ENCODE data around the gene CANT1. TPM values are rescaled to one million over a fixed set of nuclear protein-coding genes. Genes with fewer than 3 reads are reported as not detected.

CANT1 gene
- total and polyA plus RNA-seq, 2 of the 13 experiments (the other 11 are each of a cell fraction or from before 2014, with no cell fraction given), result 34.1 to 42.1 TPM

- no peak for TF ChIP-seq E2F2 (CRISPR knock-in tag; IDR thresholded peaks at IDR 0.05; ENCODE audit: borderline replicate concordance)
- TF ChIP-seq ZSCAN20 (CRISPR knock-in tag; IDR thresholded peaks at IDR 0.05; ENCODE audit: borderline replicate concordance), result no peak
- TF ChIP-seq ZBTB26 (CRISPR knock-in tag; IDR thresholded peaks at IDR 0.05; ENCODE audit: borderline replicate concordance), result no peak
- 0 out of 2 replicates have a peak, but pooled peaks have one; percentile 21 for TF ChIP-seq ZNF780A (CRISPR knock-in tag; IDR thresholded peaks at IDR 0.05)
- TF ChIP-seq ZNF878 (CRISPR knock-in tag; IDR thresholded peaks at IDR 0.05), result no peak
- no peak for TF ChIP-seq BCL6 (CRISPR knock-in tag; IDR thresholded peaks at IDR 0.05)
- TF ChIP-seq ZNF616 (CRISPR knock-in tag; IDR thresholded peaks at IDR 0.05; ENCODE audit: low read depth), result 0 out of 2 replicates have a peak, but pooled peaks have one; percentile 4
- no peak for TF ChIP-seq ZBTB3 (CRISPR knock-in tag; IDR thresholded peaks at IDR 0.05; ENCODE audit: borderline replicate concordance, low read depth)
- TF ChIP-seq GATAD2A (CRISPR knock-in tag; IDR thresholded peaks at IDR 0.05), result no peak
- no peak for TF ChIP-seq POLR2AphosphoS5 (IDR thresholded peaks at IDR 0.05; ENCODE audit: low read depth, low read length)
- 0 out of 2 replicates have a peak, but pooled peaks have one; percentile 52 for TF ChIP-seq ZNF589 (CRISPR knock-in tag; conservative IDR thresholded peaks at IDR 0.05)
- TF ChIP-seq, protein P1, sequence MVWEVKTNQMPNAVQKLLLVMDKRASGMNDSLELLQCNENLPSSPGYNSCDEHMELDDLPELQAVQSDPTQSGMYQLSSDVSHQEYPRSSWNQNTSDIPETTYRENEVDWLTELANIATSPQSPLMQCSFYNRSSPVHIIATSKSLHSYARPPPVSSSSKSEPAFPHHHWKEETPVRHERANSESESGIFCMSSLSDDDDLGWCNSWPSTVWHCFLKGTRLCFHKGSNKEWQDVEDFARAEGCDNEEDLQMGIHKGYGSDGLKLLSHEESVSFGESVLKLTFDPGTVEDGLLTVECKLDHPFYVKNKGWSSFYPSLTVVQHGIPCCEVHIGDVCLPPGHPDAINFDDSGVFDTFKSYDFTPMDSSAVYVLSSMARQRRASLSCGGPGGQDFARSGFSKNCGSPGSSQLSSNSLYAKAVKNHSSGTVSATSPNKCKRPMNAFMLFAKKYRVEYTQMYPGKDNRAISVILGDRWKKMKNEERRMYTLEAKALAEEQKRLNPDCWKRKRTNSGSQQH (CRISPR knock-in tag; IDR thresholded peaks at IDR 0.05; ENCODE audit: low read depth), result 0 out of 2 replicates have a peak, but pooled peaks have one; percentile 51
- 0 out of 2 replicates have a peak, but pooled peaks have one; percentile 16 for TF ChIP-seq ZNF280B (CRISPR knock-in tag; IDR thresholded peaks at IDR 0.05; ENCODE audit: borderline replicate concordance)
- no peak for TF ChIP-seq REST (IDR thresholded peaks at IDR 0.05; ENCODE audit: borderline replicate concordance in 1 of 2, low read depth in 1 of 2, low read length in 2 of 2)
- TF ChIP-seq ZNF652 (CRISPR knock-in tag; IDR thresholded peaks at IDR 0.05; ENCODE audit: borderline replicate concordance, low read depth), result no peak
- TF ChIP-seq NFIB (CRISPR knock-in tag; IDR thresholded peaks at IDR 0.05; ENCODE audit: borderline replicate concordance), result no peak
- TF ChIP-seq ZIK1 (CRISPR knock-in tag; IDR thresholded peaks at IDR 0.05; ENCODE audit: borderline replicate concordance, low read depth), result peak; percentile 16; the same call in 1 of the 2 replicates
- no peak for TF ChIP-seq ZNF577 (CRISPR knock-in tag; IDR thresholded peaks at IDR 0.05; ENCODE audit: borderline replicate concordance, low read depth)
- TF ChIP-seq TBX3 (IDR thresholded peaks at IDR 0.05; ENCODE audit: borderline replicate concordance), result 0 out of 2 replicates have a peak, but pooled peaks have one; percentile 12
These were observed 737 bp downstream of the CANT1 start (continued) for GRCh38 chr17:79008666-79009387.
